Neuronal stem cell (in vitro differentiated cells): ENCODE measurements around the gene MAP3K19. TPM values are rescaled to one million over a fixed set of nuclear protein-coding genes. Genes with fewer than 3 reads are reported as not detected.
A peak's percentile ranks its signal among the peaks of the same experiment; 100 is the strongest.

ENCODE experiments used
- DNase-seq: peaks from one replicate; pipeline ENCODE4 v3.0.0-alpha.2; 2013; ENCODE audit warnings: low spot score
- H2AFZ ChIP-seq: one replicate; pipeline ENCODE4 v1.6.1; 2013; ENCODE audit warnings: mild to moderate bottlenecking, low read length, inconsistent platforms
- H2AK5ac ChIP-seq: 2 replicates; pipeline ENCODE4 v1.6.1; 2013; ENCODE audit warnings: low read depth, mild to moderate bottlenecking, inconsistent platforms, low read length, moderate library complexity, mixed read lengths
- H2BK120ac ChIP-seq: 2 replicates; pipeline ENCODE4 v1.6.1; 2013; ENCODE audit warnings: low read depth, mild to moderate bottlenecking, inconsistent platforms, low read length, moderate library complexity, mixed read lengths
- H2BK12ac ChIP-seq: one replicate; pipeline ENCODE4 v1.6.1; 2013; ENCODE audit warnings: low read length, inconsistent platforms
- H2BK15ac ChIP-seq: 2 replicates; pipeline ENCODE4 v1.6.1; 2013; ENCODE audit warnings: mild to moderate bottlenecking, low read length, inconsistent platforms, mixed read lengths
- H2BK5ac ChIP-seq: one replicate; pipeline ENCODE4 v1.6.1; 2013; ENCODE audit warnings: inconsistent platforms, mild to moderate bottlenecking, low read length, moderate library complexity
- H3K14ac ChIP-seq: one replicate; pipeline ENCODE4 v1.6.1; 2013; ENCODE audit warnings: low read length, inconsistent platforms
- H3K18ac ChIP-seq: 2 replicates; pipeline ENCODE4 v1.6.1; 2013; ENCODE audit warnings: low read length, inconsistent platforms
- H3K23ac ChIP-seq: 2 replicates; pipeline ENCODE4 v1.6.1; 2013; ENCODE audit warnings: low read depth, mild to moderate bottlenecking, mixed read lengths, low read length, inconsistent platforms; ENCODE audit not compliant: poor library complexity
- H3K27ac ChIP-seq: replicated peaks from 3 replicates; pipeline ENCODE4 v1.5.1; 2013; ENCODE audit warnings: low read length, inconsistent platforms
- H3K27me3 ChIP-seq, 3 experiments: 2 replicates each; pipeline ENCODE4 v1.6.1; 2013; ENCODE audit warnings: low read length in 3 of 3, mild to moderate bottlenecking in 2 of 3, inconsistent platforms in 1 of 3, low read depth in 1 of 3, mixed read lengths in 1 of 3, moderate library complexity in 1 of 3; ENCODE audit not compliant: control insufficient read depth in 3 of 3, insufficient read depth in 3 of 3
- H3K36me3 ChIP-seq, 2 donors: replicated peaks in 1 of 2; 2 replicates each; pipeline ENCODE4 v1.6.1; 2013; ENCODE audit warnings: low read length in 2 of 2; ENCODE audit not compliant: control insufficient read depth in 2 of 2, insufficient read depth in 2 of 2
- H3K4ac ChIP-seq: 2 replicates; pipeline ENCODE4 v1.6.1; 2013; ENCODE audit warnings: inconsistent platforms, mild to moderate bottlenecking, low read length, moderate library complexity
- H3K4me1 ChIP-seq, 2 donors: 1 replicate in 1 of 2; 2 replicates in 1 of 2; pipeline ENCODE4 v1.6.1; 2013; ENCODE audit warnings: low read length in 2 of 2, low read depth in 1 of 2; ENCODE audit not compliant: control insufficient read depth in 2 of 2, insufficient read depth in 1 of 2
- H3K4me2 ChIP-seq: one replicate; pipeline ENCODE4 v1.6.1; 2013; ENCODE audit warnings: mild to moderate bottlenecking, low read length, inconsistent platforms; ENCODE audit not compliant: insufficient read depth, poor library complexity, severe bottlenecking
- H3K4me3 ChIP-seq, 2 donors: 2 replicates each; pipeline ENCODE4 v1.5.1; 2013; ENCODE audit warnings: low read length in 2 of 2, mild to moderate bottlenecking in 2 of 2, inconsistent platforms in 1 of 2, moderate library complexity in 1 of 2
- H3K79me1 ChIP-seq: one replicate; pipeline ENCODE4 v1.6.1; 2013; ENCODE audit warnings: low read depth, mild to moderate bottlenecking, inconsistent platforms, low read length, moderate library complexity
- H3K9ac ChIP-seq: one replicate; pipeline ENCODE4 v1.6.1; 2013; ENCODE audit warnings: mild to moderate bottlenecking, low read depth, low read length, inconsistent platforms; ENCODE audit not compliant: poor library complexity
- H3K9me3 ChIP-seq, 2 donors: replicated peaks in 1 of 2; 2 replicates each; pipeline versions ENCODE3 to v1.6.1; 2013; ENCODE audit warnings: low read length in 2 of 2, mild to moderate bottlenecking in 2 of 2, inconsistent platforms in 1 of 2, low read depth in 1 of 2, mixed read lengths in 1 of 2, moderate library complexity in 1 of 2; ENCODE audit not compliant: control insufficient read depth in 2 of 2, insufficient read depth in 1 of 2
- H4K8ac ChIP-seq: one replicate; pipeline ENCODE4 v1.6.1; 2013; ENCODE audit warnings: low read depth, mild to moderate bottlenecking, inconsistent platforms, low read length, moderate library complexity
- H4K91ac ChIP-seq: one replicate; pipeline ENCODE4 v1.6.1; 2013; ENCODE audit warnings: low read length, low read depth, mild to moderate bottlenecking, inconsistent platforms; ENCODE audit not compliant: poor library complexity
- WGBS, 2 donors: extraction: QIAGEN DNeasy Blood & Tissue Kit; methylation state at CpG; one replicate each; pipeline ENCODE4 v1.1.7; 2013; ENCODE audit warnings: missing lambda C conversion rate in 2 of 2, mixed read lengths in 1 of 2; ENCODE audit not compliant: insufficient read length in 2 of 2, insufficient replicate concordance in 1 of 2; ENCODE audit errors: extremely low coverage in 2 of 2; 5-methylcytosine and 5-hydroxymethylcytosine counted together
- polyA plus RNA-seq, 2 experiments: library from polyadenylated mRNA; stranded (reverse); fragments of 200-250 nt; gene quantifications; one replicate each; pipeline ENCODE4 v1.2.3, GENCODE V29; 2013

MAP3K19 gene, protein sequence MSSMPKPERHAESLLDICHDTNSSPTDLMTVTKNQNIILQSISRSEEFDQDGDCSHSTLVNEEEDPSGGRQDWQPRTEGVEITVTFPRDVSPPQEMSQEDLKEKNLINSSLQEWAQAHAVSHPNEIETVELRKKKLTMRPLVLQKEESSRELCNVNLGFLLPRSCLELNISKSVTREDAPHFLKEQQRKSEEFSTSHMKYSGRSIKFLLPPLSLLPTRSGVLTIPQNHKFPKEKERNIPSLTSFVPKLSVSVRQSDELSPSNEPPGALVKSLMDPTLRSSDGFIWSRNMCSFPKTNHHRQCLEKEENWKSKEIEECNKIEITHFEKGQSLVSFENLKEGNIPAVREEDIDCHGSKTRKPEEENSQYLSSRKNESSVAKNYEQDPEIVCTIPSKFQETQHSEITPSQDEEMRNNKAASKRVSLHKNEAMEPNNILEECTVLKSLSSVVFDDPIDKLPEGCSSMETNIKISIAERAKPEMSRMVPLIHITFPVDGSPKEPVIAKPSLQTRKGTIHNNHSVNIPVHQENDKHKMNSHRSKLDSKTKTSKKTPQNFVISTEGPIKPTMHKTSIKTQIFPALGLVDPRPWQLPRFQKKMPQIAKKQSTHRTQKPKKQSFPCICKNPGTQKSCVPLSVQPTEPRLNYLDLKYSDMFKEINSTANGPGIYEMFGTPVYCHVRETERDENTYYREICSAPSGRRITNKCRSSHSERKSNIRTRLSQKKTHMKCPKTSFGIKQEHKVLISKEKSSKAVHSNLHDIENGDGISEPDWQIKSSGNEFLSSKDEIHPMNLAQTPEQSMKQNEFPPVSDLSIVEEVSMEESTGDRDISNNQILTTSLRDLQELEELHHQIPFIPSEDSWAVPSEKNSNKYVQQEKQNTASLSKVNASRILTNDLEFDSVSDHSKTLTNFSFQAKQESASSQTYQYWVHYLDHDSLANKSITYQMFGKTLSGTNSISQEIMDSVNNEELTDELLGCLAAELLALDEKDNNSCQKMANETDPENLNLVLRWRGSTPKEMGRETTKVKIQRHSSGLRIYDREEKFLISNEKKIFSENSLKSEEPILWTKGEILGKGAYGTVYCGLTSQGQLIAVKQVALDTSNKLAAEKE (N-terminal part only)
- polyA plus RNA-seq (2013, experiment 1 of 2): not detected
- not detected for polyA plus RNA-seq (2013, experiment 2 of 2)

DNA sequence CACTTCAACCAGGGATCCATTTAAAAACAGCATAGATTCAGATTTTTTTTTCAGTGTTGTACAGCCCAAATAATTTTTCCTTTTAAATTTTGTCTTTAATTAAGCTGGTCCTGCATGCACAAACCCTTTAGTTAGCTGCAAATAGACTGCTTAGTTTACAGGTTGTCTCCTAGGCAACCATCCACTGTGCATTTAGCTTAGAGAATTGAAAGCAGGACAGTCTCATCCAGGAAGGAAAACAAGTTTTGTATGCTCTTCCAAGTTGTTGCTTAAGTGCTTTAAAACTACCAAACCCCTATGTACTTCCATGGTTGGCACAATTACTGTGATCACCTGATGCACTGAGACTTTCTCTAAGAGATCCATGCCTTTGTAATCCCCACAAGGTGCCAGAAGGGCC lies at the start of gene MAP3K19:
Gene MAP3K19 (minus strand): TSS at position 148 of the 400 bp plus-strand sequence. CDS start 22,800 bp downstream, outside the sequence.
- H3K9ac ChIP-seq: no peak within 1 kb of the TSS
- no peak within 1 kb of the TSS for H3K4me3 ChIP-seq
- H3K23ac ChIP-seq: no peak within 1 kb of the TSS
- no peak within 1 kb of the TSS for H4K8ac ChIP-seq
- H4K91ac ChIP-seq: no peak within 1 kb of the TSS
- no peak within 1 kb of the TSS for H2BK12ac ChIP-seq
- H3K4ac ChIP-seq: no peak within 1 kb of the TSS
- no peak within 1 kb of the TSS for H2AK5ac ChIP-seq
- no peak within 1 kb of the TSS for H3K18ac ChIP-seq
- H2AFZ ChIP-seq: peak within 1 kb of the TSS; percentile 47
- DNase-seq: no peak
- H3K27me3 ChIP-seq: no peaks in the 10 kb centered on the region
- no peak within 1 kb of the TSS for H3K14ac ChIP-seq
- H3K36me3 ChIP-seq: no peaks in the 10 kb centered on the region
- H3K27ac ChIP-seq: no peak within 1 kb of the TSS
- no peak within 1 kb of the TSS for H2BK15ac ChIP-seq
- peaks cover 6% of the 10 kb centered on the region in 2 donors for H3K4me1 ChIP-seq
- no peak within 1 kb of the TSS for H3K4me2 ChIP-seq
- no peaks in the 10 kb centered on the region for H3K9me3 ChIP-seq
- H2BK120ac ChIP-seq: no peak within 1 kb of the TSS
- no peak within 1 kb of the TSS for H2BK5ac ChIP-seq
- no peaks in the 10 kb centered on the region for H3K79me1 ChIP-seq

GRCh38 chr2:135096665-135097446 lies 49.6 kb upstream of the MAP3K19 start:
- Histone ChIP-seq H2BK12ac (no peak overlapping the region), H2BK120ac (no peak overlapping the region), H2BK15ac (no peak overlapping the region), H3K27ac (no peak overlapping the region), H3K4ac (no peak overlapping the region), H4K8ac (no peak overlapping the region), H3K23ac (no peak overlapping the region), H3K14ac (no peak overlapping the region), H3K27me3 (no peaks in the 10 kb centered on the region), H3K4me2 (no peak overlapping the region), H2AK5ac (no peak overlapping the region), H3K4me1 (no peaks in the 10 kb centered on the region), H2BK5ac (no peak overlapping the region), H3K9ac (no peak overlapping the region), H3K18ac (no peak overlapping the region), H3K79me1 (no peaks in the 10 kb centered on the region), H3K4me3 (no peak overlapping the region), H3K36me3 (peaks cover 5 to 39% of the 10 kb centered on the region in 2 donors), H3K9me3 (no peaks in the 10 kb centered on the region), H2AFZ (no peak overlapping the region), H4K91ac (no peak overlapping the region)
- no peak for DNase-seq
- no CpG with 5 or more reads among the region's 4 CpGs for WGBS, 2 donors

- Histone ChIP-seq H3K4me3 (no peak overlapping the region), H4K8ac (no peak overlapping the region), H3K23ac (no peak overlapping the region), H4K91ac (no peak overlapping the region), H2AK5ac (no peak overlapping the region), H3K9ac (no peak overlapping the region), H2AFZ (no peak overlapping the region), H3K4me2 (no peak overlapping the region), H2BK5ac (no peak overlapping the region), H3K4ac (no peak overlapping the region), H3K27me3 (no peaks in the 10 kb centered on the region), H2BK120ac (no peak overlapping the region), H2BK12ac (no peak overlapping the region), H3K27ac (no peak overlapping the region), H2BK15ac (no peak overlapping the region), H3K4me1 (no peaks in the 10 kb centered on the region), H3K18ac (no peak overlapping the region), H3K36me3 (peaks cover 5 to 42% of the 10 kb centered on the region in 2 donors), H3K79me1 (no peaks in the 10 kb centered on the region), H3K9me3 (no peaks in the 10 kb centered on the region), H3K14ac (no peak overlapping the region)
- no CpG with 5 or more reads among the region's 3 CpGs for WGBS, 2 donors
- DNase-seq: no peak
These were observed 48.3 kb upstream of the MAP3K19 start for GRCh38 chr2:135095591-135095990.
